SJSA1 (cell line): ENCODE measurements around the gene SLC25A21. TPM values are rescaled to one million over a fixed set of nuclear protein-coding genes. Genes with fewer than 3 reads are reported as not detected.

ENCODE experiments used
- DNase-seq, 2 experiments: peaks; one replicate each; pipeline ENCODE4 v3.0.0-alpha.2; 2015 to 2020; ENCODE audit warnings: low spot score in 2 of 2, low read depth in 1 of 2
- H3K27ac ChIP-seq: fragments of 250-450 bp; sonication (Bioruptor Pico); 2 replicates; pipeline ENCODE4 v1.5.1; 2020; ENCODE audit warnings: mild to moderate bottlenecking, moderate library complexity
- H3K27me3 ChIP-seq: fragments of 250-450 bp; sonication (Bioruptor Pico); replicated peaks from 2 replicates; pipeline ENCODE4 v1.5.1; 2020; ENCODE audit warnings: mild to moderate bottlenecking, moderate library complexity
- H3K36me3 ChIP-seq: fragments of 250-450 bp; sonication (Bioruptor Pico); 2 replicates; pipeline ENCODE4 v1.5.1; 2020; ENCODE audit warnings: mild to moderate bottlenecking
- H3K4me1 ChIP-seq: fragments of 250-450 bp; sonication (Bioruptor Pico); replicated peaks from 2 replicates; pipeline ENCODE4 v1.6.1; 2021; ENCODE audit warnings: mild to moderate bottlenecking
- H3K4me3 ChIP-seq: fragments of 250-450 bp; sonication (Bioruptor Pico); 2 replicates; pipeline ENCODE4 v1.5.1; 2020; ENCODE audit warnings: mild to moderate bottlenecking
- H3K9me3 ChIP-seq: fragments of 250-450 bp; sonication (Bioruptor Pico); replicated peaks from 2 replicates; pipeline ENCODE4 v1.5.1; 2020; ENCODE audit warnings: mild to moderate bottlenecking
- total RNA-seq: library from RNA; depleted of rRNA; stranded (reverse); fragments of >200 nt; shearing (Covaris generic); gene quantifications from 2 replicates; pipeline ENCODE4 v1.2.3, GENCODE V29; 2014; rRNA removed

The SLC25A21 gene
- total RNA-seq, 1 experiment from 2014 or later, result 2.6 TPM

DNA sequence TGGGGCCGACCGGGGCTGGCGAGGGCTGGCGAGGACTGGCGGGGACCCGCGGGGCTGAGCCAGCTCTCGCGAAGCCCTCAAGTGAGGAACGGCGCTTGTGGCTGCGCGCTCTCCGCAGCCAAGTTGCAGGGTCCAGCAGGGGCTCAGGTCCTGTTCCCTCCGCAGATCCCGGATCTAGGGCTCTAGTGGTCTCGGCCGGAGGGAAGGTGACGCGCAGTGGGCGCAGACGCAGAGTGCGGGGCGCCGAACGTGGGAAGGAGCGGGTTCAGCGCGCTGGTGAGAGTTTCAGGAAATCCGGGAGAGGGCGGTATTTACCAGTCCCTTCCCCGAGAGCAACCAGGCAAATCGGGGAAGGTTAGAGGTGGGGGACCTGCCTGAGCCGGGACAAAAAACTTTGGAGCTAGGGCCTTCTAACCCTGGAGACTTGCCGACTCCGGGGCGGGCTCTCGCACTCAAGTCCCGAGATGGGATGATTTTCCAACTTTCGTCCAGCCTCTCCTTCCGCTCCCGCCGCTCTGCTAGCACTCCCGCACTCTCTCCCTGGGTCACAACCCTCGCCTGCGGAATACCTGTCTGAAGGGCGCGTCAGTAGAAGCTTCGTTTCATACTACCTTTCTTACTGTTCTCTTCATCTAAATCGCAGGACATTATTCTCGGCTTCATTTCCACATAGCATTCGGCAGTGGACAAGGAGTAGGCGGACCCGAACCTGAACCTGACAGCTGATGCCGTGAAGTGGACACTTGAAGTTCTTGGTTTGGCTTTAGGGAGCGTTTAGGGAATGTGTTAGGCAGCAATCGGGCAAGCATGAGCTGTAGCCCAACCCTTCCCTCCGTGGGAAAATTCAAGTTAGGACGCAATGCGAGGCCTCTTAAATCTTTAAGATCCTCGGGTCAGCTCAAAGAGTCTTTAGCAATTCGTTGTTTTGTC lies 524.3 kb downstream of the SLC25A21 start:
- Histone ChIP-seq H3K27me3 (peaks cover 20% of the 10 kb centered on the region), H3K4me3 (peak overlapping the region; percentile 39), H3K4me1 (peaks cover 14% of the 10 kb centered on the region), H3K27ac (no peak overlapping the region), H3K9me3 (0 out of 2 replicates have a peak, but pooled peaks cover 3% of the 10 kb centered on the region), H3K36me3 (no peaks in the 10 kb centered on the region)
- peak; percentile 55 to 63 for DNase-seq

DNA sequence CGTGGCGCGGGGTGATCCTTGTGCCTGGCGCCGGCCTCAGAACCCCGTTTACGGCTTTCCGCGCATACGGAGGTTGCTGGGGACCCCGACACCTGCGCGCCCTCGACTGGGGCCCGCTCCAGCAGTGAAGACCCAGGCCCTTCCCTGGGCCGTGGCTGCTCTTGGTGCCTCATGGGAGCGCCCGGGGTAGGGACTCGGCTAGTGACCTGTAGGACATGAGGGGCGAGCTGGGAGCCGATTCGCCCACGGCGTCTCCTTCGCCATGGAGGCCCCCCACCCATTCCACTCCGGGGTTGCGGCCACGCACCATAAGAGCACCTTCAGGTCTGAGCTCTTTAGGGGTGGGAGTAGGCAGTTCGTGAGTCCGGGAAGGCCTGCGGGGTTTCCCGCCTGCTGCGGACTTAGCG lies 525.0 kb downstream of the SLC25A21 start:
- H3K4me1 ChIP-seq, result peaks cover 14% of the 10 kb centered on the region
- no peaks in the 10 kb centered on the region for H3K36me3 ChIP-seq
- no peak overlapping the region for H3K27ac ChIP-seq
- H3K4me3 ChIP-seq, result peak overlapping the region; percentile 39
- 0 out of 2 replicates have a peak, but pooled peaks cover 3% of the 10 kb centered on the region for H3K9me3 ChIP-seq
- peaks cover 19% of the 10 kb centered on the region for H3K27me3 ChIP-seq
- peak in 1 of 2 experiments; percentile 10 for DNase-seq

DNA sequence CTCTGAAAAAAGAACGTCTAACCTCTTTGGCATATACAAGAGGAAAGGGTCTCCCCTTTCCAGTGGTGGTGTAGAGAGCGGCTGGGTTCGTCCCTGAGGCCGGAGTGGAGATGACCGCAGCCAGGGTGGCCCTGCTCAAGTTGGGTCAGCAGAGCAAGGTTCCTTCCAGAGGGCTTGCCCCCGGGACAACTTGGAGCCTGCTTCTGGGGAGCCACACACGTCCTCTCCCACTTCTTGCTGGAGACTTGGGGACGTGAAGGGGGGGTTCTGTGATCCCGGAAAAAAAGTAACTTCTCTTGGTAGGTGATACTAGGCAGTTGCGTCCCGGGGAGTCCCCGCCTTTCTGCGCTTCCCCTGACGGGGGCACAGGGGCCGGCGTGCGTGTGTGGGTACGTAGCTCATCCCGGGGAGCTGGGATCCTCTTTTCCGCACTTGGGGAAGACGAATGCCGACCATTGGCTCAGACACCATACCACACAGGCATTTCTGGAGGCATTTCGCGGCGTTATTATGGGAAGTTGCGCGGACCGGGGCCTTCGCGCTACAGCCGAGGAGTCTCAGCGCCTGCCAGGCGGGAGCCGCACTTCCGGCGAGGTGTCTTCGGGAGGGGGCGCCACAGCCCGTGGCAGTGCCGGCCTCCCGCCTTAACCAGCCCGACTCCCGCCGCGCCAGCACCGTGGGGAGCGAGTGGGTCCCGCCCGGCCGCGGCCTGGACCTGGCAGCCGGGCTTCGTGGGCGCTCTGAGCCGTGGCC lies 525.6 kb downstream of the SLC25A21 start:
- H3K4me3 ChIP-seq, result peak overlapping the region; percentile 39

DNA sequence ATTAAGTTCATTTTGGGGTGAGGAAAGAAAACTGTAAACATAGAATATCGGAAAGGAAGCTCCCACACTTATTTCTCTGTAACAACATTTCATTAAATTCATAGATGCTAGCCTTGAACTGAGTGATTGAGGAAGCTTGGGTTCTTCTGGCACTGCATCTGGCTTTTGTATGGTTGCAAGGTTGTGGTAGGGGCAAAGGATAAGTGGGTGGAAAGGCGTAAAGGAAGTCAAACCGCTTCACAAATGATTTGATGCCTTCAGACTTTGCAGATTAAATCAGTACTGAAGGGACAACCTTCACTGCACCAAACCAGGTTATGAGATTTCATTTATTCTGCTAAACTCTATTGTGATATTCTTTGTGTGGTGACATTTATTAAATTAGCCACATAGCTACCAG lies 538.8 kb downstream of the SLC25A21 start:
- no peak for DNase-seq

More for the DNA sequence above, 525.6 kb downstream of the SLC25A21 start:
- Histone ChIP-seq H3K27ac (no peak overlapping the region), H3K9me3 (0 out of 2 replicates have a peak, but pooled peaks cover 3% of the 10 kb centered on the region), H3K27me3 (peaks cover 19% of the 10 kb centered on the region), H3K4me1 (peaks cover 14% of the 10 kb centered on the region), H3K36me3 (no peaks in the 10 kb centered on the region)
- peak in 1 of 2 experiments; percentile 5 for DNase-seq

More for the DNA sequence above, 538.8 kb downstream of the SLC25A21 start:
- Histone ChIP-seq H3K36me3 (no peaks in the 10 kb centered on the region), H3K9me3 (no peaks in the 10 kb centered on the region), H3K4me1 (no peaks in the 10 kb centered on the region), H3K27ac (no peak overlapping the region), H3K27me3 (no peaks in the 10 kb centered on the region; the same call in 1 of the 2 replicates), H3K4me3 (no peak overlapping the region)

Other genes with a start within 250 kb of the SLC25A21 start
- gene MIPOL1, start 25.3 kb upstream of the SLC25A21 start, total RNA-seq, result 9.7 and 23.7 TPM in 2 replicates